Endothelial cell of umbilical vein (primary cell): Measurements from ENCODE around the gene ADGRD2.

Source experiments
- EZH2 ChIP-seq: IDR thresholded peaks from 2 replicates; pipeline ENCODE4 v1.6.1; 2012; ENCODE audit warnings: borderline replicate concordance, low read depth, mild to moderate bottlenecking, moderate library complexity, low read length, inconsistent platforms; ENCODE audit not compliant: severe bottlenecking
- GATA2 ChIP-seq: IDR thresholded peaks from 2 replicates; pipeline ENCODE4 v1.7.0; 2011; ENCODE audit warnings: low read depth, mild to moderate bottlenecking, moderate library complexity, mixed read lengths, low read length; ENCODE audit not compliant: insufficient read length, insufficient read depth
- MYC ChIP-seq: IDR thresholded peaks from one replicate; pipeline ENCODE4 v1.6.1; 2011; ENCODE audit warnings: mild to moderate bottlenecking, low read depth, low read length
- POLR2AphosphoS5 ChIP-seq: IDR thresholded peaks from 2 replicates; pipeline ENCODE4 v1.6.1; 2012; ENCODE audit warnings: low read depth, mild to moderate bottlenecking, control low read depth, low read length, moderate library complexity; ENCODE audit not compliant: insufficient read depth
- TF ChIP-seq, protein P1 (sequence below), 2 donors: IDR thresholded peaks; 1 replicate in 1 of 2; 2 replicates in 1 of 2; pipeline ENCODE4 v1.5.1; 2011; ENCODE audit warnings: low read length in 2 of 2, mild to moderate bottlenecking in 2 of 2, moderate library complexity in 2 of 2, control low read depth in 1 of 2, inconsistent platforms in 1 of 2, low read depth in 1 of 2; ENCODE audit not compliant: insufficient read depth in 1 of 2; ENCODE audit errors: extremely low read depth in 1 of 2

DNA sequence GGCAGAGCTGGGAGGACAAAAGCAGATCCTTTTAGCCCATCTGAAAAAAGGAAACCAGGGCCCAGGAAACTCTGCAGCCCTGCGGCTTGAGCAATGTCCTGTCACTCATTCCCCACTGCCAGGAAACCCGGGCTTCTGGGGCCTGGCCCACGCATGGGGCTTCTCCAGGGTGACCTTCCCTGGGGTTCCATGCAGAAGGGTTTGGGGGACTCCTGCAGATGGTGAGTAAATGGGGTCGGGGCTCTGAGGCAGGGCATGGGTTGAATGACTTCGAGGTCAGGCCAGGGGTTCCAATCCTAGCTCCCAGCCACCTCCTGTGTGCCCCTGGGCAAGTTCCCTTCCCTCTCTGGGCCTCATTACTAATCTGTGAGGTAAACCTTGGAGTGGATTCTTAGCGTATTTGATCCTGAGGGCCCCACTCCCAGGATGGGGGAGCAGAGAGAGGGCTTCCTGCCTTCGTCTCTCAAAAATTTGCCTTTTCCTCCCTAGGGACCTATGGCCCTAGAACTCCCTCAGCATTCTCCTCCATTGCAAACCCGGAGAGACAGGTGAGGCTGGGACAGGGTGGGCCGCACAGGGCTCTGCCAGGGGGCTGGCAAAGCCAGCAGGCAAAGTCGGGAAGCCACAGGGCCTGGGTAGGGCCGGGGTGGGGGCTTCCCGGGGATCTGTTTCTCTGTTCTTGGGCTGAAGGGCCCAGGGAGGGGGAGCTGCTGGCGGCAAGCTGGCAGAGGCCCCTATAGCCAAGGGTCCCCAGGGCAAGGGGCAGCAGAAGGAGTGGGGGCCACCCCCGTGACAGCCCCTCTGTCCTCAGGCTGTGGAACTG, 25.8 kb downstream of the ADGRD2 start:
- TF ChIP-seq, protein P1, sequence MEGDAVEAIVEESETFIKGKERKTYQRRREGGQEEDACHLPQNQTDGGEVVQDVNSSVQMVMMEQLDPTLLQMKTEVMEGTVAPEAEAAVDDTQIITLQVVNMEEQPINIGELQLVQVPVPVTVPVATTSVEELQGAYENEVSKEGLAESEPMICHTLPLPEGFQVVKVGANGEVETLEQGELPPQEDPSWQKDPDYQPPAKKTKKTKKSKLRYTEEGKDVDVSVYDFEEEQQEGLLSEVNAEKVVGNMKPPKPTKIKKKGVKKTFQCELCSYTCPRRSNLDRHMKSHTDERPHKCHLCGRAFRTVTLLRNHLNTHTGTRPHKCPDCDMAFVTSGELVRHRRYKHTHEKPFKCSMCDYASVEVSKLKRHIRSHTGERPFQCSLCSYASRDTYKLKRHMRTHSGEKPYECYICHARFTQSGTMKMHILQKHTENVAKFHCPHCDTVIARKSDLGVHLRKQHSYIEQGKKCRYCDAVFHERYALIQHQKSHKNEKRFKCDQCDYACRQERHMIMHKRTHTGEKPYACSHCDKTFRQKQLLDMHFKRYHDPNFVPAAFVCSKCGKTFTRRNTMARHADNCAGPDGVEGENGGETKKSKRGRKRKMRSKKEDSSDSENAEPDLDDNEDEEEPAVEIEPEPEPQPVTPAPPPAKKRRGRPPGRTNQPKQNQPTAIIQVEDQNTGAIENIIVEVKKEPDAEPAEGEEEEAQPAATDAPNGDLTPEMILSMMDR (IDR thresholded peaks at IDR 0.05; ENCODE audit: extremely low read depth in 1 of 2, insufficient read depth in 1 of 2, low read depth in 1 of 2, low read length in 2 of 2): no peak
- TF ChIP-seq GATA2 (no peak), POLR2AphosphoS5 (no peak), EZH2 (no peak), MYC (no peak)
